Measurements from ENCODE around the gene ARL3.

DNA sequence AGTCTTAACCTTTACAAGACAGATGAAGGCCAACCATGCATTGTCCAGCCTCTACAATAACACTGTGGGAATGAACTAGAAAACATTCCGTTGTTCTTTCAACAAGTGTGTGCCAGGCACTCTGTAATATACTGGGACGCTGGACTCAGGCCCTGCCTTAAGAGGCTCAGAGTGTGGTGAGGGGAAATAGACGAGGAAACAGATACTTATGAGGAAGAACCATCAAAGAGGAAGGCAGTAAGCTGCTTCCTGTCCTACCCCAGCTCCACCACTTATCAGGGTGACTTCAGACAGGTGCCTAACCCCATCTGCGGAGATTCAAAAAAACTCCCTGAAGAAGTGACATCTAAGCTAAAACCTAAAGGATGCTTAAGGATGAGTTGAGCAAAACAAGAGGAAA lies 78.8 kb downstream of the ARL3 start:
- TF ChIP-seq, protein P1, sequence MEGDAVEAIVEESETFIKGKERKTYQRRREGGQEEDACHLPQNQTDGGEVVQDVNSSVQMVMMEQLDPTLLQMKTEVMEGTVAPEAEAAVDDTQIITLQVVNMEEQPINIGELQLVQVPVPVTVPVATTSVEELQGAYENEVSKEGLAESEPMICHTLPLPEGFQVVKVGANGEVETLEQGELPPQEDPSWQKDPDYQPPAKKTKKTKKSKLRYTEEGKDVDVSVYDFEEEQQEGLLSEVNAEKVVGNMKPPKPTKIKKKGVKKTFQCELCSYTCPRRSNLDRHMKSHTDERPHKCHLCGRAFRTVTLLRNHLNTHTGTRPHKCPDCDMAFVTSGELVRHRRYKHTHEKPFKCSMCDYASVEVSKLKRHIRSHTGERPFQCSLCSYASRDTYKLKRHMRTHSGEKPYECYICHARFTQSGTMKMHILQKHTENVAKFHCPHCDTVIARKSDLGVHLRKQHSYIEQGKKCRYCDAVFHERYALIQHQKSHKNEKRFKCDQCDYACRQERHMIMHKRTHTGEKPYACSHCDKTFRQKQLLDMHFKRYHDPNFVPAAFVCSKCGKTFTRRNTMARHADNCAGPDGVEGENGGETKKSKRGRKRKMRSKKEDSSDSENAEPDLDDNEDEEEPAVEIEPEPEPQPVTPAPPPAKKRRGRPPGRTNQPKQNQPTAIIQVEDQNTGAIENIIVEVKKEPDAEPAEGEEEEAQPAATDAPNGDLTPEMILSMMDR (IDR thresholded peaks at IDR 0.05), result no peak
- no peak for TF ChIP-seq ZFX (IDR thresholded peaks at IDR 0.05; ENCODE audit: borderline replicate concordance)
